Hepatocyte (in vitro differentiated cells): Measurements from ENCODE around the gene IP6K3. TPM values are rescaled to one million over a fixed set of nuclear protein-coding genes. Genes with fewer than 3 reads are reported as not detected.

Experiments used
- DNase-seq: peaks from one replicate; pipeline ENCODE4 v3.0.0-alpha.2; 2016; ENCODE audit warnings: low spot score
- H2AFZ ChIP-seq: fragments of 200-600 bp; sonication (generic); 2 replicates; pipeline ENCODE4 v1.6.0; 2016; ENCODE audit warnings: antibody characterized with exemption, mild to moderate bottlenecking
- H3K27ac ChIP-seq: fragments of 200-600 bp; sonication (generic); 2 replicates; pipeline ENCODE4 v1.5.1; 2016; ENCODE audit warnings: mild to moderate bottlenecking
- H3K27me3 ChIP-seq: fragments of 200-600 bp; sonication (generic); 2 replicates; pipeline ENCODE4 v1.6.1; 2016
- H3K36me3 ChIP-seq: fragments of 200-600 bp; sonication (generic); replicated peaks from 2 replicates; pipeline ENCODE4 v1.5.1; 2016; ENCODE audit warnings: low read depth; ENCODE audit not compliant: insufficient read depth
- H3K4me1 ChIP-seq: fragments of 200-600 bp; sonication (generic); 2 replicates; pipeline ENCODE4 v1.5.1; 2016; ENCODE audit warnings: mild to moderate bottlenecking, moderate library complexity; ENCODE audit not compliant: insufficient read depth
- H3K4me2 ChIP-seq: fragments of 200-600 bp; sonication (generic); 2 replicates; pipeline ENCODE4 v1.6.0; 2016
- H3K4me3 ChIP-seq: fragments of 200-600 bp; sonication (generic); 2 replicates; pipeline ENCODE4 v1.5.1; 2016; ENCODE audit warnings: mild to moderate bottlenecking
- H3K79me2 ChIP-seq: fragments of 200-600 bp; sonication (generic); 2 replicates; pipeline ENCODE4 v1.6.0; 2017; ENCODE audit warnings: mild to moderate bottlenecking
- H3K9me2 ChIP-seq: fragments of 200-600 bp; sonication (generic); replicated peaks from 2 replicates; pipeline ENCODE4 v1.6.0; 2017; ENCODE audit warnings: mild to moderate bottlenecking; ENCODE audit not compliant: insufficient read depth
- H3K9me3 ChIP-seq: fragments of 200-600 bp; sonication (generic); 2 replicates; pipeline ENCODE4 v1.5.1; 2016; ENCODE audit warnings: low read depth, mild to moderate bottlenecking
- H4K20me1 ChIP-seq: fragments of 200-600 bp; sonication (generic); 2 replicates; pipeline ENCODE4 v1.6.0; 2016; ENCODE audit warnings: mild to moderate bottlenecking; ENCODE audit not compliant: insufficient read depth, poor library complexity, severe bottlenecking
- EZH2 ChIP-seq: fragments of 200-600 bp; sonication (generic); IDR thresholded peaks from 2 replicates; pipeline ENCODE4 v1.6.1; 2016; ENCODE audit warnings: antibody characterized with exemption, mild to moderate bottlenecking, borderline replicate concordance
- EZH2phosphoT487 ChIP-seq: fragments of 200-600 bp; sonication (generic); IDR thresholded peaks from one replicate; pipeline ENCODE4 v1.6.1; 2018; ENCODE audit warnings: antibody characterized with exemption, mild to moderate bottlenecking, low read depth, moderate library complexity; ENCODE audit not compliant: unreplicated experiment, severe bottlenecking
- WGBS: methylation state at CpG from one replicate; pipeline ENCODE4 v1.1.6; 2016; ENCODE audit warnings: low lambda C conversion rate; ENCODE audit errors: missing lambda C conversion rate; 5-methylcytosine and 5-hydroxymethylcytosine counted together
- polyA plus RNA-seq: library from polyadenylated mRNA; unstranded; fragments of >200 nt; fragmentation: Nextera tagmentation; extraction: Ambion mirVana; gene quantifications from 2 replicates; pipeline ENCODE4 v1.2.1, GENCODE V29; 2016
- total RNA-seq: library from RNA; depleted of rRNA; stranded (reverse); fragments of >200 nt; gene quantifications from 2 replicates; pipeline ENCODE4 v1.2.3, GENCODE V29; 2014
- TF ChIP-seq, protein P1 (sequence below): fragments of 200-600 bp; sonication (generic); IDR thresholded peaks from 2 replicates; pipeline ENCODE4 v1.5.1; 2016; ENCODE audit warnings: antibody characterized with exemption, mild to moderate bottlenecking; ENCODE audit not compliant: poor library complexity

IP6K3 gene
- total and polyA plus RNA-seq, 2 experiments from 2014 or later: 9.5 to 25.3 TPM

DNA sequence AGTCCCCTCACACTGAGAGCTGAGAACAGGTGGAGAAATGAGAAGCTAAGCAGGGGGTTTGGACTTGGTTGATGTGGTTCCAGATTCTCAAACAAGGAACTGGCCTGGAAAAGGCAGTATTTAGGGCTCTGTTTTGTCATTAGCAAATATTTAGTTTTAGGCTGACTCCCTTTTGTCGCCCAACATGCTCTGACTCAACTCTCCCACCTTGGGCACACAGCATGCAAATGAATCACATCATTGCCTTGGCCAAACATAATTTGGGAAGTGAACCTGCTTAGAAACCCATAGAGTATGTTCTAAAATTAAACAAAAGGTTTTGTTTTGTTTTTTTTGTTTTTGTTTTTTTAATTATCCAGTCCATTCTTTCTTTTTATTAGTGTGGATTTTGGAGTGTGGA lies 25.7 kb downstream of the IP6K3 start:
- DNase-seq: no peak
- WGBS: 61% methylated on average over 1 of the region's 1 CpG
- H3K27ac ChIP-seq: no peak overlapping the region

DNA sequence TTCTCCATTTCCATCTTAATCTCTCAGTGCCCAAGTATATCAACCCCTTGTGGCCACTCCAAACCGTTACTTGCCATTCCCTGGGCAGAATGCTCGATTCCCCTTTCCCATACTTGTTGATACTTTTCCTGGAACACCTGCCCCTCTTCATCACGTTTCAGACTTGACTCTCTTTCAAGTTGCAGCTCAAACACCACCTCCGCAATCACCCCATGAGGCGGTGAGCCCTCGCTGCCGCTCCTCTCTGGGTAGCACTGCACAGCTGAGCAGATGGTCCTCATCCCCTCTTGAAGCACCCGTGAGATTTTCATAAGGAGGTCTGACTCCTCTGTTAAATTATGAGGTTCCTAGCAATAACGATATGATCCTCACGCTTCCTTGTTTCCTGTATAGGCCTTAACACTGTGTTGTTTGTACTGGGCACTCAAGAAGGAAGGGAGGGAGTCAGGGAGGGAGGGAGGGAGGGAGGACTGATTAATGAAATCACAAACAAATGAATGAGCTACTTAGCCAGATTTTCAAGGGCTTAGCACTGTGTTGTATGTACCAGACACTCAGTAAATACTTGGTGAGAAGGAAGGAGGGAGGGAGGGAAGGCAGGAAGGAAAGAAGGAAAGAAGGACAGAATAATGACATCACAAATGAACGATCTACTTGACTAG lies 27.2 kb downstream of the IP6K3 start:
- H3K4me2 ChIP-seq: no peak overlapping the region
- H3K4me1 ChIP-seq: peaks cover 15% of the 10 kb centered on the region
- H4K20me1 ChIP-seq: no peaks in the 10 kb centered on the region
- no peaks in the 10 kb centered on the region for H3K9me2 ChIP-seq
- H3K9me3 ChIP-seq: no peaks in the 10 kb centered on the region
- TF ChIP-seq, protein P1, sequence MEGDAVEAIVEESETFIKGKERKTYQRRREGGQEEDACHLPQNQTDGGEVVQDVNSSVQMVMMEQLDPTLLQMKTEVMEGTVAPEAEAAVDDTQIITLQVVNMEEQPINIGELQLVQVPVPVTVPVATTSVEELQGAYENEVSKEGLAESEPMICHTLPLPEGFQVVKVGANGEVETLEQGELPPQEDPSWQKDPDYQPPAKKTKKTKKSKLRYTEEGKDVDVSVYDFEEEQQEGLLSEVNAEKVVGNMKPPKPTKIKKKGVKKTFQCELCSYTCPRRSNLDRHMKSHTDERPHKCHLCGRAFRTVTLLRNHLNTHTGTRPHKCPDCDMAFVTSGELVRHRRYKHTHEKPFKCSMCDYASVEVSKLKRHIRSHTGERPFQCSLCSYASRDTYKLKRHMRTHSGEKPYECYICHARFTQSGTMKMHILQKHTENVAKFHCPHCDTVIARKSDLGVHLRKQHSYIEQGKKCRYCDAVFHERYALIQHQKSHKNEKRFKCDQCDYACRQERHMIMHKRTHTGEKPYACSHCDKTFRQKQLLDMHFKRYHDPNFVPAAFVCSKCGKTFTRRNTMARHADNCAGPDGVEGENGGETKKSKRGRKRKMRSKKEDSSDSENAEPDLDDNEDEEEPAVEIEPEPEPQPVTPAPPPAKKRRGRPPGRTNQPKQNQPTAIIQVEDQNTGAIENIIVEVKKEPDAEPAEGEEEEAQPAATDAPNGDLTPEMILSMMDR: no peak
- TF ChIP-seq EZH2phosphoT487 (no peak), EZH2 (no peak)
- no peaks in the 10 kb centered on the region for H3K27me3 ChIP-seq
- H2AFZ ChIP-seq: no peak overlapping the region
- no peak overlapping the region for H3K27ac ChIP-seq
- no peaks in the 10 kb centered on the region for H3K79me2 ChIP-seq
- DNase-seq: no peak
- H3K36me3 ChIP-seq: no peaks in the 10 kb centered on the region
- 88% methylated on average over 11 of the region's 11 CpGs for WGBS
- H3K4me3 ChIP-seq: no peak overlapping the region

More for the DNA sequence above, 25.7 kb downstream of the IP6K3 start:
- no peaks in the 10 kb centered on the region for H3K9me2 ChIP-seq
- no peak overlapping the region for H2AFZ ChIP-seq
- no peaks in the 10 kb centered on the region for H4K20me1 ChIP-seq
- no peaks in the 10 kb centered on the region for H3K27me3 ChIP-seq
- TF ChIP-seq, protein P1: no peak
- no peak for TF ChIP-seq EZH2
- TF ChIP-seq EZH2phosphoT487: no peak
- H3K4me1 ChIP-seq: peaks cover 15% of the 10 kb centered on the region
- H3K79me2 ChIP-seq: no peaks in the 10 kb centered on the region
- no peak overlapping the region for H3K4me2 ChIP-seq
- H3K9me3 ChIP-seq: no peaks in the 10 kb centered on the region
- H3K36me3 ChIP-seq: no peaks in the 10 kb centered on the region
- no peak overlapping the region for H3K4me3 ChIP-seq

GRCh38 chr6:33718713-33719112 lies 28.0 kb downstream of the IP6K3 start:
- 100% methylated on average over 2 of the region's 2 CpGs for WGBS
- H3K36me3 ChIP-seq: no peaks in the 10 kb centered on the region

More at GRCh38 chr6:33718713-33719112, 28.0 kb downstream of the IP6K3 start:
- H3K27ac ChIP-seq: peak overlapping the region; percentile 24
- H3K79me2 ChIP-seq: no peaks in the 10 kb centered on the region
- no peaks in the 10 kb centered on the region for H4K20me1 ChIP-seq
- H3K9me2 ChIP-seq: no peaks in the 10 kb centered on the region
- no peak overlapping the region for H2AFZ ChIP-seq
- H3K27me3 ChIP-seq: no peaks in the 10 kb centered on the region
- H3K9me3 ChIP-seq: no peaks in the 10 kb centered on the region
- DNase-seq: no peak
- H3K4me2 ChIP-seq: no peak overlapping the region
- TF ChIP-seq EZH2phosphoT487: no peak
- TF ChIP-seq EZH2: no peak
- TF ChIP-seq, protein P1: no peak
- H3K4me3 ChIP-seq: no peak overlapping the region
- H3K4me1 ChIP-seq: peaks cover 15% of the 10 kb centered on the region
